Cardiac muscle cell (in vitro differentiated cells and primary cell): Measurements from ENCODE around the gene CCDC33. TPM values are rescaled to one million over a fixed set of nuclear protein-coding genes. Genes with fewer than 3 reads are reported as not detected.

Experiments
- DNase-seq, 2 donors: peaks; one replicate each; pipeline versions ENCODE4 v3.0.0 to v3.0.0-alpha.2; 2010 to 2017; ENCODE audit warnings: low read depth in 1 of 2, low spot score in 1 of 2
- H3K27ac ChIP-seq: fragments of 200-600 bp; sonication (generic); 2 replicates; pipeline ENCODE4 v1.5.1; 2016
- H3K27me3 ChIP-seq: fragments of 200-600 bp; sonication (generic); 2 replicates; pipeline ENCODE4 v1.6.0; 2016; ENCODE audit warnings: control low read depth
- H3K36me3 ChIP-seq: fragments of 200-600 bp; sonication (generic); 2 replicates; pipeline ENCODE4 v1.5.1; 2016; ENCODE audit warnings: control low read depth
- H3K4me1 ChIP-seq: fragments of 200-600 bp; sonication (generic); 2 replicates; pipeline ENCODE4 v1.8.1; 2017; ENCODE audit warnings: low read depth, mild to moderate bottlenecking, mixed run types
- H3K4me3 ChIP-seq: fragments of 200-600 bp; sonication (generic); 2 replicates; pipeline ENCODE4 v1.5.1; 2016; ENCODE audit warnings: mild to moderate bottlenecking
- H3K9me3 ChIP-seq: fragments of 200-600 bp; sonication (generic); 2 replicates; pipeline ENCODE4 v1.5.1; 2017; ENCODE audit warnings: low read depth, mild to moderate bottlenecking, control low read depth
- polyA plus RNA-seq: library from polyadenylated mRNA; unstranded; fragments of >200 nt; fragmentation: Nextera tagmentation; extraction: Ambion mirVana; gene quantifications from 2 replicates; pipeline ENCODE4 v1.2.1, GENCODE V29; 2016
- total RNA-seq: library from RNA; depleted of rRNA; stranded (reverse); fragments of >200 nt; gene quantifications from 2 replicates; pipeline ENCODE4 v1.2.3, GENCODE V29; 2016
- TF ChIP-seq, protein P1 (sequence below): IDR thresholded peaks from 2 replicates; pipeline ENCODE4 v1.5.1; 2012; ENCODE audit warnings: low read depth, mild to moderate bottlenecking, low read length

Gene CCDC33
- total and polyA plus RNA-seq, 2 experiments from 2014 or later, result 3.1 to 9.5 TPM

DNA sequence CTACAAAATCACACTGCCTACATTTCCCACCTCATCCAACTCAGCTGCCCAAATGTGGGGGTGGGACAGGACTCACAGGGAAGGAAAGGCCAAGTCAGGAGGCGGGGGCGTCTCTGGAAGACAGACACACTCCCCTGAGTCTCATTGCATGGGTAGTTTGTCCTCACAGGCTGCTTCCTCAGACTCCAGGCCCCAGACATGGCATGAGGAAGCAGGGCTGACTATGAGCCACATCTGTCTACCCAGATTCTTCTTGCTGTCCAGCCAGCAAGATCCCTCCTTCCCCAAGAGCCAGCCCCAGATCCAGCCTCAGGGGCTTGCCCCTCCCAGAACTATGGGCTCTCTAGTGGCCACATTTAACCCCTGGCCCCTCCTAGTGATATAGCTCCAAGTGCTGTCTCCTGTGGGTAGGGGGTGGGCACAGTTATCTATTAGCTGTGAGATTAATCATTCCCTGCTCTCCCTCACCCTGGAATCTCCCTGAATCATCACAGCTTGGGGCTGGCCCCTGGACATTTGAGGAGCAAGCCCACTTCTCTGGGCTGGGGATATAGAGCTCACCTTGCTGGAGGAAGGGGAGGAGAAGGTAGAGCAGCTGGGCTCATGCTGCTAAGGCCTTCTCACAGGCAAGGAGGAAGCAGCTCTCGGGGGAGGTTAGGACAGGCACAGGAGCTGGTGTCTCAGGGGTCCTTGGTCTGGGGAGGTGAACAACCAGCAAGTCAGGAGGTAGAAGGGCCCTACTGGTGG lies 2.1 kb upstream of the CCDC33 start:
- H3K4me3 ChIP-seq, result no peak overlapping the region
- H3K36me3 ChIP-seq, result no peaks in the 10 kb centered on the region
- H3K27ac ChIP-seq, result no peak overlapping the region
- no peaks in the 10 kb centered on the region for H3K27me3 ChIP-seq
- H3K9me3 ChIP-seq, result no peaks in the 10 kb centered on the region
- TF ChIP-seq, protein P1, sequence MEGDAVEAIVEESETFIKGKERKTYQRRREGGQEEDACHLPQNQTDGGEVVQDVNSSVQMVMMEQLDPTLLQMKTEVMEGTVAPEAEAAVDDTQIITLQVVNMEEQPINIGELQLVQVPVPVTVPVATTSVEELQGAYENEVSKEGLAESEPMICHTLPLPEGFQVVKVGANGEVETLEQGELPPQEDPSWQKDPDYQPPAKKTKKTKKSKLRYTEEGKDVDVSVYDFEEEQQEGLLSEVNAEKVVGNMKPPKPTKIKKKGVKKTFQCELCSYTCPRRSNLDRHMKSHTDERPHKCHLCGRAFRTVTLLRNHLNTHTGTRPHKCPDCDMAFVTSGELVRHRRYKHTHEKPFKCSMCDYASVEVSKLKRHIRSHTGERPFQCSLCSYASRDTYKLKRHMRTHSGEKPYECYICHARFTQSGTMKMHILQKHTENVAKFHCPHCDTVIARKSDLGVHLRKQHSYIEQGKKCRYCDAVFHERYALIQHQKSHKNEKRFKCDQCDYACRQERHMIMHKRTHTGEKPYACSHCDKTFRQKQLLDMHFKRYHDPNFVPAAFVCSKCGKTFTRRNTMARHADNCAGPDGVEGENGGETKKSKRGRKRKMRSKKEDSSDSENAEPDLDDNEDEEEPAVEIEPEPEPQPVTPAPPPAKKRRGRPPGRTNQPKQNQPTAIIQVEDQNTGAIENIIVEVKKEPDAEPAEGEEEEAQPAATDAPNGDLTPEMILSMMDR, result no peak
- no peak for DNase-seq
- H3K4me1 ChIP-seq, result peaks cover 13% of the 10 kb centered on the region

DNA sequence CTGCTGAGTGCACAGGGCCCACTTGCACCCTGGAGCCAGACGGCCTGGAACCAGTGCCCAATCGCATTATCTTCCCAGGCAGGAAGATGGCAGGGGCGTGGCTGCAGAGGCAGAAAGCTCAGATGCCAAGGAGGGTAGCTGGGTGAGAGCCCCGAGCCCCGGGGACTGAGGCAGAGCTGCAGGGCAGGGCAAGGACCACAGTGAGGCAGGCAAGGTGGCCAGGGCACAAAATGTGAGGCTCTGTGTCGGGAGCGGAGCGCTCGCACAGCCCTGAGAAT lies 1.6 kb upstream of the CCDC33 start:
- TF ChIP-seq, protein P1, result no peak
- Histone ChIP-seq H3K27me3 (no peaks in the 10 kb centered on the region), H3K4me3 (no peak overlapping the region), H3K9me3 (no peaks in the 10 kb centered on the region), H3K36me3 (no peaks in the 10 kb centered on the region), H3K4me1 (peaks cover 13% of the 10 kb centered on the region), H3K27ac (no peak overlapping the region)
- no peak for DNase-seq

DNA sequence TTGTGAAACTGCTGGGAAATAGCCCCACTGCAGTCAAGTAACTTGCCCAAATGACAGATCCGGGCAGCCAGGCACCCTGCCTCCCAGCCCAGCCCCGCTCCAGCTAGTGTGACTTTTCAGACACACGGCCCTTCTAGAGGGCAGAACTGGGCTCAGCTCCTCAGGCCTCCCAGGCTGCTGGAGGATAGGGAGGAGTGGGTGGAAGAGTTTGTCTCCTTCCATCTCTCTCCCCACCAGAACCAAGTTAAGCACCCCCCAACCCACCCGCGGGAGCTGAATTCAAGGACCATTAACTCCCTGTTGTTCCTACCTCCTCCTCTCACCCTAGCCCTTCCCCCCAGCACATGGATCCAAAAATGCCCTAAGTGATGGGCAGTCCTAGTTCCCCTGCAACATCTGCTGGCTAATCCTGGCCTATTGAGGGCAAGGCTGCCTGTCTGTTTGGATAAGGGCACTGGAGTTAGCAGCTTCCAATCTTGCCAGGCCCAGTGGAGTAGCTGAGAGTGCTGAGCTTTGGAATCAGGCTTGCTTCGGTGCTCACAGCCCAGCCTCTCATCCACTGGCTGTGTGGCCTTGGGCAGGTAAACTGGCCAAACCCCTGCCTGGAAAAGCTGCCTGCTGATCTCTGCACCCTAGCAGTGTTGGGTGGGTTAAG lies 3.1 kb downstream of the CCDC33 start:
- no peak for DNase-seq
- H3K9me3 ChIP-seq, result no peaks in the 10 kb centered on the region

DNA sequence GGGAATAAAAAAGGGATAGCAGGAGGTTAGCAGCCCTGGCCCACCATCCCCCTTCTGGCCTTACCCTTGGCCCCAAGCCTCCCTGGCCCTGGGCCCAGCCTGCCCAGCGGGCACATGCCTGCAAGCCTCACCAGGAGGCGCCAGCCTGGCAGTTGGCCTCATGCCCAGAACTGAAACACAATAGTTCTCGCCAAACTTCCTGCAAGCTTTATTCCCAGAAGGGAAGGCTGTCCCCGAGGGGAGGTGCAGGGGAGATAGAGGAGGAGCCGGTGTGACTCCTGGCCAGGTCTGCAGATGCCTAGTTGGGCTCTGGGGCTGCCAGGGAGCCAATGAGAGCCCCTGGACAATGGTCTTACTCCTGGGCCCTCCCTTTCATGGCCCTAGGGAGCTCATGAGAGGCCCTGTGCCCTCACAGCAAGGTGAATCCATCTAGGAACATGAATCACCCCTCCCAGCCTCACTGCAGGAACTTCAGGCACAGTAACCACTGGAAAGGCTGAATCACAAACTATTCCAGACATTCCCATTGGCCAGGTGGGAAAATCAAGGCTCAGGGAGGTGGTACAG lies 4.0 kb downstream of the CCDC33 start:
- no peaks in the 10 kb centered on the region for H3K36me3 ChIP-seq
- TF ChIP-seq, protein P1, result peak; percentile 63
- peak in 1 of 2 donors; percentile 87 for DNase-seq
- H3K27me3 ChIP-seq, result no peaks in the 10 kb centered on the region
- H3K4me3 ChIP-seq, result no peak overlapping the region
- H3K9me3 ChIP-seq, result no peaks in the 10 kb centered on the region
- H3K4me1 ChIP-seq, result peaks cover 21% of the 10 kb centered on the region
- no peak overlapping the region for H3K27ac ChIP-seq

More for the DNA sequence above, 3.1 kb downstream of the CCDC33 start:
- Histone ChIP-seq H3K4me3 (no peak overlapping the region), H3K4me1 (peaks cover 26% of the 10 kb centered on the region), H3K27me3 (no peaks in the 10 kb centered on the region), H3K36me3 (no peaks in the 10 kb centered on the region), H3K27ac (no peak overlapping the region)
- TF ChIP-seq, protein P1, result no peak

DNA sequence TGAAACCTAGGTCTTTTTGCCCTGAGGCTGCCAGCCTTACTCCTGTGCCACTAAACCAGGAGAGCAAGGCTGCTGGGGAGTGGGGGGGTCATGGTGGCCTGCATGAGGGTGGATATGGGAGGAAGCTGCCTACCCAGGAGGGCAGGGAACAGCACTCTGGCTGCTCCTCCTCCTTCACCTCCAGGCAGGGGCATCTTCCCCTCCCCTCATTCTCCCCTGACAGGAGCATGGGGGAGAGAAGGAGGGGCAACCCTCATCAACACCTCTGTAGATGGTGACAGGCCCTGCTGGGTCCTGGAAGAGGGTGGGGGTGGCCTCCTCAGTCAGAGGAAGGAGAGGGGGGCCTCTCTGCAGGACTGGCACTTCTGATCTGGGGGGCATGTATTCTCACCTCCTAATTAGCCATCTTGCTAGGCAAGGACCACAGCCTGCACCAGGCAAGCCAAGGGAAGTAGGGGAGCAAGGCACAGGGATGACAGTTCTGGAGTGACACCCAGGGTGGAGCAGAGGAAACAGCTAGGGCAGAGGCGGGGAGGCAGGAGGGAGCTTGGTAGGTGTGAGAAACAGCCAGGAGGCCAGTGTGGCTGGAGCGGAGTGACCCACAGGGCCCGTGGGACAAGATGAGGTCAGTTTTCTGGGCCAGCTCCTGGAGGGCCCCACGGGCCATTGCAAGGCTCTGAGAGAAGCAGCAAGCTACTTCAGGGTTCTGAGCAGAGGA lies 4.9 kb downstream of the CCDC33 start:
- TF ChIP-seq, protein P1, result no peak
- Histone ChIP-seq H3K9me3 (no peaks in the 10 kb centered on the region), H3K4me1 (peaks cover 21% of the 10 kb centered on the region), H3K27me3 (no peaks in the 10 kb centered on the region), H3K36me3 (no peaks in the 10 kb centered on the region), H3K4me3 (no peak overlapping the region), H3K27ac (no peak overlapping the region)
- no peak for DNase-seq
